Heart right ventricle (tissue), 16 donors: Measurements from ENCODE around the gene ST3GAL2. TPM values are rescaled to one million over a fixed set of nuclear protein-coding genes. Genes with fewer than 3 reads are reported as not detected.
"Not testable (repeated sequence)": the region's sequence is repeated elsewhere in the genome, so short reads cannot be mapped to it uniquely, and the experiment has no call there.

Experiments used
- ATAC-seq, 8 donors: fragments of 200-7000 bp; cut with Tn5 transposase; one replicate each; pipeline ENCODE4 v1.9.1; 2020; ENCODE audit warnings: mild to moderate bottlenecking in 8 of 8, moderate library complexity in 8 of 8, moderate number of reproducible peaks in 1 of 8
- DNase-seq, 2 donors: peaks; one replicate each; pipeline ENCODE4 v3.0.0-alpha.2; 2020
- H3K27ac ChIP-seq, 10 donors: fragments of 200-600 bp; sonication (generic) in 2 of 10; one replicate each; pipeline versions ENCODE4 v1.5.0 to v1.8.0; 2020 to 2022; ENCODE audit warnings: mild to moderate bottlenecking in 3 of 10
- H3K27me3 ChIP-seq, 7 donors: fragments of 200-600 bp; one replicate each; pipeline ENCODE4 v1.8.0; 2021 to 2022; ENCODE audit warnings: mild to moderate bottlenecking in 2 of 7
- H3K36me3 ChIP-seq, 9 donors: fragments of 200-600 bp; sonication (generic) in 1 of 9; one replicate each; pipeline versions ENCODE4 v1.5.0 to v1.8.0; 2020 to 2022; ENCODE audit warnings: mild to moderate bottlenecking in 2 of 9
- H3K4me1 ChIP-seq, 9 donors: fragments of 200-600 bp; sonication (generic) in 1 of 9; one replicate each; pipeline versions ENCODE4 v1.5.0 to v1.8.0; 2020 to 2022; ENCODE audit warnings: mild to moderate bottlenecking in 4 of 9
- H3K4me3 ChIP-seq, 10 donors: fragments of 200-600 bp; sonication (generic) in 2 of 10; one replicate each; pipeline versions ENCODE4 v1.5.0 to v1.8.0; 2020 to 2022; ENCODE audit warnings: mild to moderate bottlenecking in 7 of 10, moderate library complexity in 2 of 10
- H3K9me3 ChIP-seq, 11 donors: fragments of 200-600 bp in 10 of 11; sonication (generic) in 2 of 11; one replicate each; pipeline versions ENCODE4 v1.5.0 to v1.8.0; 2013 to 2022; ENCODE audit warnings: mild to moderate bottlenecking in 2 of 11, control low read depth in 1 of 11, moderate library complexity in 1 of 11
- CTCF ChIP-seq, 9 donors: fragments of 200-600 bp; sonication (generic) in 2 of 9; IDR thresholded peaks; one replicate each; pipeline versions ENCODE4 v1.5.0 to v1.8.0; 2021 to 2022; ENCODE audit warnings: antibody characterized with exemption in 9 of 9, mild to moderate bottlenecking in 5 of 9, moderate library complexity in 1 of 9
- WGBS, 2 donors: extraction: QIAGEN DNeasy Blood & Tissue Kit; methylation state at CpG; one replicate each; pipeline ENCODE4 v1.1.7; 2013; ENCODE audit warnings: inconsistent platforms in 1 of 2; 5-methylcytosine and 5-hydroxymethylcytosine counted together
- intact Hi-C, 10 donors: fragments of 100-400 bp; cut with DNase I; formaldehyde crosslinking; loops; one replicate each; pipeline versions ENCODE4 v1.11.1 to v1.14.2; 2022
- polyA plus RNA-seq, 2 donors: library from polyadenylated mRNA; stranded (reverse); fragments of 200-250 nt; gene quantifications; one replicate each; pipeline ENCODE4 v1.2.3, GENCODE V29; 2013
- total RNA-seq, 10 donors: library from RNA; stranded (reverse); fragmentation: NEBNext Ultra II Directional in 3 of 10; extraction: Animal tissue kit (Norgen Biotek cat#: 25700) in 3 of 10; gene quantifications; one replicate each; pipeline versions ENCODE4 v1.2.1 to v1.2.4, GENCODE V29; 2021 to 2023
- donor health status: Arrhythmogenic right ventricular cardiomyopathy.
- donor health status: ischemic (EF 13 %, LVEDD 7.1; RV severe dilation, severe dysfunction).
- donor health status: healthy with polysubstance abuse.
- donor health status: DM: no; HTN: yes; CAD: no.
- donor health status: DM: no; HTN: no; CAD: no.
- donor health status: ischemic (EF 25% LVEDD 6.9; RV normal size, moderate dysfunction).
- donor health status: ischemic (EF 25% LVEDD 5.7; RV mildly dilated, moderate dysfunction).
- donor health status: healthy.
- donor health status: DM: yes; HTN: yes; CAD: no.
- donor health status: Ischemic cardiomyopathy.
- donor health status: ischemic (EF 35%, LVEDD 5.7; RV mildly dilated, moderate dysfunction).
- donor health status: nonischemic (EF 11% LVEDD 7.7; RV severe dilation, severe dysfunction).
- donor health status: DM: yes; HTN: yes; CAD: no.
- donor health status: PGD.
- donor health status: ischemic (EF 29% LVEDD 5.4; RV normal size, mild dysfunction).
- donor health status: nonischemic (EF 23%, LVEDD 6.1; RV moderate dilation, normal function).

ST3GAL2 gene
- total and polyA plus RNA-seq, 12 donors: 8.0 to 37.1 (median 19.0) TPM

GRCh38 chr16:70453117-70453891 lies 14.4 kb upstream of the ST3GAL2 start:
- Histone ChIP-seq H3K27ac (peak overlapping the region in 7 of 10 donors; percentile 91 to 100 (median 96)), H3K36me3 (peaks cover 0 to 5% (median 0%) of the 10 kb centered on the region in 9 donors), H3K27me3 (peaks cover 0 to 12% (median 0%) of the 10 kb centered on the region in 7 donors), H3K9me3 (no peaks in the 10 kb centered on the region), H3K4me3 (peak overlapping the region; percentile 84 to 100 (median 93)), H3K4me1 (peaks cover 0 to 22% (median 17%) of the 10 kb centered on the region in 9 donors)
- intact Hi-C loops: loop anchor here in 2 of 10 donors (5.0 kb wide), 1 partner anchor 71 kb away; no protein-coding TSS in a partner anchor
- ATAC-seq (no peak), DNase-seq (no peak)
- TF ChIP-seq CTCF (IDR thresholded peaks at IDR 0.05): no peak
- WGBS, 2 donors: 94 to 98% methylated on average over 11 of the region's 11 CpGs

- peaks cover 0 to 19% (median 16%) of the 10 kb centered on the region in 9 donors for H3K4me1 ChIP-seq
- not testable (repeated sequence) for ATAC-seq, H3K27ac ChIP-seq, H3K9me3 ChIP-seq, H3K36me3 ChIP-seq, DNase-seq
- H3K27me3 ChIP-seq: peaks cover 0 to 12% (median 0%) of the 10 kb centered on the region in 7 donors
- H3K4me3 ChIP-seq: peak overlapping the region in 8 of 10 donors; percentile 15 to 42 (median 32)
- WGBS, 2 donors: 29 to 47% methylated on average over 25 of the region's 25 CpGs
- intact Hi-C loops: loop anchor here in 2 of 10 donors (5.0 kb wide), 1 partner anchor 69 kb away; no protein-coding TSS in a partner anchor
Measured at GRCh38 chr16:70451004-70451340, 12.1 kb upstream of the ST3GAL2 start.

- H3K27ac ChIP-seq, H3K36me3 ChIP-seq, DNase-seq, H3K9me3 ChIP-seq, ATAC-seq: not testable (repeated sequence)
- intact Hi-C loops: loop anchor here in 2 of 10 donors (5.0 kb wide), 1 partner anchor 68 kb away; no protein-coding TSS in a partner anchor
- Histone ChIP-seq H3K4me3 (peak overlapping the region in 8 of 10 donors; percentile 15 to 42 (median 32)), H3K4me1 (peaks cover 0 to 13% (median 11%) of the 10 kb centered on the region in 9 donors), H3K27me3 (peaks cover 0 to 12% (median 0%) of the 10 kb centered on the region in 7 donors)
- 63 to 69% methylated on average over 37 of the region's 37 CpGs for WGBS, 2 donors
Measured at GRCh38 chr16:70450142-70451003, 11.5 kb upstream of the ST3GAL2 start.

- Histone ChIP-seq H3K4me3 (no peak overlapping the region), H3K4me1 (no peaks in the 10 kb centered on the region), H3K9me3 (no peaks in the 10 kb centered on the region), H3K27me3 (peaks cover 0 to 12% (median 0%) of the 10 kb centered on the region in 7 donors), H3K36me3 (no peaks in the 10 kb centered on the region), H3K27ac (no peak overlapping the region)
- TF ChIP-seq CTCF (IDR thresholded peaks at IDR 0.05): no peak
- intact Hi-C loops: loop anchor here in 1 of 10 donors (5.0 kb wide), 1 partner anchor 71 kb away; no protein-coding TSS in a partner anchor
- no peak for ATAC-seq
- no peak for DNase-seq
- 90 to 91% methylated on average over 6 of the region's 6 CpGs for WGBS, 2 donors
Measured at GRCh38 chr16:70448075-70448474, 9.2 kb upstream of the ST3GAL2 start.
